ENCODE results near the gene CYP4A22.
"Not testable (repeated sequence)": the region's sequence is repeated elsewhere in the genome, so short reads cannot be mapped to it uniquely, and the experiment has no call there.

CYP4A22 gene

GRCh38 chr1:47191940-47192457 lies 54.8 kb downstream of the CYP4A22 start:
- TF ChIP-seq CTCF (IDR thresholded peaks at IDR 0.05; ENCODE audit: low read depth, low read length): no peak
- in situ Hi-C loops (cut with HindIII; ENCODE audit: low sequenced_read_pairs): no loop called here
- no peak overlapping the region for H3K4me3 ChIP-seq (ENCODE audit: low read depth, low read length)
- no peak for DNase-seq (ENCODE audit: low read depth, low spot score)

DNA sequence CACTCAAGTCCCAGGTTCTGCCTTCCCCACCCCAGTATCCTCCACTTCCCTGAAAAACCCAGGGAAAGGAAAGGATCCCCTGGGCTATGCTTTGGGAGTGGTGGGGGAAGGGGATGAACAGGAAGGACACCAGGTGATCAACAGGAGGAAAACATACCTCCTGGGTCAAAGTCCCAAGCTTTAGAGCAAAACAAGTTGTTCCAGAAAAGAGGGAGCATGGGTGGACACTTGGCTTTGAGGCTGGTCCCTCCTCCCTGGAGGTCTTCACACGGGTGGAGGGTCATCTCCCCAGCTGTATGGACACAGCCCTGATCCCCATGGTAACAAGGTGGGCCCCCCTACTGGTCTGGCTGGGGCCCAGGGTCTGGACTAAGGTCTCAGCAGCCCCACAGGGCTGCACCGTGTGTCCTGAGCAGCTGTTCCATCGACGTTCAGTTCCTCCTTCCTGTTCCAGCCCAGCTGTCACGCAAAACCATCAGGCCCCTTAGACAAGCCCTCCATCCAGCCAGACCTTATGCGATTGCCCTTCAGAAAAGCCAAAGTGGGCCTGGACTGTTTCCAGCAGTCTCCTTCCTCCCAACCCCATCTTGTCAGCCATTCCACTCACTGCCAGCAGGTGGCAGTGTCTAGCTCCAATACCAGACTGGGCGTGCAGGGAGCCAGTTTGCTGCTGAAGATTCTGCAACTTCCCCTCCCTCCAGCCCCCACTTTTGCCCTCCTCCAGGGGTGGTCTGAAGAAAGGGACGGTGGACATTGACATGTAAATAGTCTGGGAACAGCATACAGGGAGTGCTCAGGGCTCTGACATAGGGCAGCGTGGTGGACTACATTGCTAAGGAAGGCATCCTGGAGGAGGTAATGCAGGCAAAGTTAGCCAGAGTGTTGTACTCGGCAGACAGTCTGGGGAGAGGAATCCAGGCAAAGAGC lies 55.5 kb downstream of the CYP4A22 start:
- TF ChIP-seq CTCF (IDR thresholded peaks at IDR 0.05; ENCODE audit: low read depth, low read length): peak; percentile 97
- H3K4me3 ChIP-seq (ENCODE audit: low read depth, low read length): no peak overlapping the region
- DNase-seq (ENCODE audit: low read depth, low spot score): peak; percentile 58
- in situ Hi-C loops (cut with HindIII; ENCODE audit: low sequenced_read_pairs): no loop called here

- DNase-seq (ENCODE audit: low read depth, low spot score); in situ Hi-C loops (cut with HindIII; ENCODE audit: low sequenced_read_pairs); H3K4me3 ChIP-seq (ENCODE audit: low read depth, low read length): not testable (repeated sequence)
Measured at GRCh38 chr1:47193496-47193895, 56.3 kb downstream of the CYP4A22 start.

GRCh38 chr1:47194311-47194710 lies 57.1 kb downstream of the CYP4A22 start:
- no peak for TF ChIP-seq CTCF (IDR thresholded peaks at IDR 0.05; ENCODE audit: low read depth, low read length)
- DNase-seq (ENCODE audit: low read depth, low spot score): no peak
- in situ Hi-C loops (cut with HindIII; ENCODE audit: low sequenced_read_pairs): no loop called here
- H3K4me3 ChIP-seq (ENCODE audit: low read depth, low read length): no peak overlapping the region

DNA sequence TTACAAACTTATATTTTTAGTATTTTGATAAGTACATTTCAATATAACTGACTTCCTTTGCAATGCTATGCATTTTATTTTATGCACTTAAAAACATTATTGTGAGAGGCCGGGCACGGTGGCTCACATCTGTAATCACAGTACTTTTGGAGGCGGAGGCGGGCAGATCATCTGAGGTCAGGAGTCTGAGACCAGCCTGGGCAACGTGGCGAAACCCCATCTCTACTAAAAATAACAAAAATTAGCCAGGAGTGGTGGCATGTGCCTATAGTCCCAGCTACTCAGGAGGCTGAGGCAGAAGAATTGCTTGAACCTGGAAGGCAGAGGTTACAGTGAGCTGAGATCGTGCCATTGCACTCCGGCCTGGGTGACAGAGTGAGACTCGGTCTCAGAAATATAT lies 58.7 kb downstream of the CYP4A22 start:
- H3K4me3 ChIP-seq (ENCODE audit: low read depth, low read length); in situ Hi-C loops (cut with HindIII; ENCODE audit: low sequenced_read_pairs); DNase-seq (ENCODE audit: low read depth, low spot score): not testable (repeated sequence)

DNA sequence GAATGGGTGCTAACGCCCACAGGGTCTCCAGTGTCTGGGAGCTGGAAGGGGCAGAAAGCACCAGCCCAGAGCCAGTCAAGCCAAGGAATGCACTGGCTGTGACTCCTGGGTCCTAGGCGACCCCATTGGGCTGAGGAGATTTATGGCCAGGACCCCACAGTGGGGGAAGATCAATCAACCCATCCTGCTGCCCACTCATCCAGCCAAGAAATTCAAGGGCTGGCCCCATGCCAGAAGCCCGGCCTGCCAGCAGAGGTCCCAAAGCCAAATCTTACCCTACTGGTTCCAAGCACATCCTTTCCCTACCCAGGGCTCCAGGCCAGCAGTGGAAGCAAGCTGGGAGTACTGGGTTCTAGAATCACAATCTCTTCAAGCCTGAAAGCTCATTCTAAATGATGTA lies 59.4 kb downstream of the CYP4A22 start:
- TF ChIP-seq CTCF (IDR thresholded peaks at IDR 0.05; ENCODE audit: low read depth, low read length): no peak
- no peak for DNase-seq (ENCODE audit: low read depth, low spot score)
- in situ Hi-C loops (cut with HindIII; ENCODE audit: low sequenced_read_pairs): no loop called here
- H3K4me3 ChIP-seq (ENCODE audit: low read depth, low read length): no peak overlapping the region

DNA sequence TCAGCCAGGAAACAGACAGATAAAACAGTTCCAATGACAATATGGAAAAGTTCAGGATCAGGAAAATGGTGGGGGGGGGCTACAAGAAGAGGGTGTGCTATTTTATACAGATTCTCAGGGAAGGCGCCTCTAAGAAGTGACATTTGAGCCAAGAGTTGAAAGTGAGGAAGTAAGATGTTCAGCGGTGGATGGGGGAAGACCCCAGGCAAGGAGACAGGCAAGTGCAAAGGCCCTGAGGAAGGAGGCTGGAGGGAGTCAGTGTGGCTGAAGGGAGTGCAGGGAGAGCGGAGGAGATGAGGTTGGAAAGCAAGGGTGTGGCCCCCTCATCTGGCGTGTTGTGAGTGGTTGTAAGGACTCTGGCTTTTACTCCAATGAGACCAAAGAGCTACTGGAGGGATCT lies 61.0 kb downstream of the CYP4A22 start:
- no peak overlapping the region for H3K4me3 ChIP-seq (ENCODE audit: low read depth, low read length)
- in situ Hi-C loops (cut with HindIII; ENCODE audit: low sequenced_read_pairs): no loop called here
- DNase-seq (ENCODE audit: low read depth, low spot score): no peak
- no peak for TF ChIP-seq CTCF (IDR thresholded peaks at IDR 0.05; ENCODE audit: low read depth, low read length)
